ENCODE results near the gene HSFY2. TPM values are rescaled to one million over a fixed set of nuclear protein-coding genes. Genes with fewer than 3 reads are reported as not detected.

HSFY2 gene, protein sequence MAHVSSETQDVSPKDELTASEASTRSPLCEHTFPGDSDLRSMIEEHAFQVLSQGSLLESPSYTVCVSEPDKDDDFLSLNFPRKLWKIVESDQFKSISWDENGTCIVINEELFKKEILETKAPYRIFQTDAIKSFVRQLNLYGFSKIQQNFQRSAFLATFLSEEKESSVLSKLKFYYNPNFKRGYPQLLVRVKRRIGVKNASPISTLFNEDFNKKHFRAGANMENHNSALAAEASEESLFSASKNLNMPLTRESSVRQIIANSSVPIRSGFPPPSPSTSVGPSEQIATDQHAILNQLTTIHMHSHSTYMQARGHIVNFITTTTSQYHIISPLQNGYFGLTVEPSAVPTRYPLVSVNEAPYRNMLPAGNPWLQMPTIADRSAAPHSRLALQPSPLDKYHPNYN
- 2.2 TPM for total RNA-seq

DNA sequence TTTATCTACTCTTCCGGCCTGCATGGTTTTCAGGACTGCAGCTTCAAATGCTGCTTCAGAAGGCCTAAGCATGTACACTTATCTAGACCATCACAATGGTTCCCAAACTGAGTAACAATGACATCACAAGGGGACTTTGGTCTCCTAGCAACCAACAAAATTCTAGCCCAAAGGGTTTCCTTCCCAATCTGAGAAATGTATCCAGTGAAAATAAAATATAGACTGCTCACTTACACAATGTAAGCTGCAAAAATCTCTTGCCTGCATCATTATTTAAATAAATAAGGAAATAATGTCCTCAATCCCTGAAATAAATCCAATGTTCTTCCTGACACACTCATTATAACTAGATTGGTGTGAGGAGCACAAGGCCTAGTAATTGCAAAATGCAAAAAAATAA is at the start of gene HSFY2:
HSFY2 (minus strand) TSS at position 101 of the 400 bp plus-strand sequence. CDS start 117 bp downstream, outside the sequence.

Small RNAs within 50 kb of the gene (small RNA-seq; reads per million reads assigned to genes)
- not detected for gene GPM6BP2 (ENCODE audit: low replicate concordance)

Other genes starting within 250 kb of the HSFY2 start
- not detected for gene HSFY1, start 227.0 kb downstream of the HSFY2 start, total RNA-seq

Data from parietal lobe (tissue), 2 donors.